ENCODE measurements around the gene HSD11B1.
A peak's percentile ranks its signal among the peaks of the same experiment; 100 is the strongest.

HSD11B1 gene

DNA sequence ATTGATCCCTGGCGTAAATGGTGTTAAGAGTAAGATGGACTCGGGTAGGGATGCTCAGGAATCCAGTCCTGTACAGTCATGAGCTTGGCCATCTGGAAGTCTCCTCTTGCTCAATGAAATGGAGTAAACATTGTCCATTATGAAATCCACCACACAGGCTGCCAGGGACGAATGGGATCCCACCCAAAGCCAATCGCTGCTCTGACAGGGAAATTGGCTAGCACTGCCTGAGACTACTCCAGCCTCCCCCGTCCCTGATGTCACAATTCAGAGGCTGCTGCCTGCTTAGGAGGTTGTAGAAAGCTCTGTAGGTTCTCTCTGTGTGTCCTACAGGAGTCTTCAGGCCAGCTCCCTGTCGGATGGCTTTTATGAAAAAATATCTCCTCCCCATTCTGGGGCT, at the start of gene HSD11B1:
HSD11B1 (plus strand) TSS at position 263 of the 400 bp plus-strand sequence; CDS start at position 360, 97 bp downstream.
- Histone ChIP-seq H3K27ac (ENCODE audit: low read depth in 2 of 2, low read length in 2 of 2) (peak within 1 kb of the TSS in 1 of 2 donors; percentile 20), H3K4me3 (ENCODE audit: low read length in 2 of 2) (no peak within 1 kb of the TSS), H3K9me3 (ENCODE audit: control insufficient read depth in 2 of 2, low read length in 2 of 2) (no peaks in the 10 kb centered on the region), H3K27me3 (ENCODE audit: control insufficient read depth in 2 of 2, insufficient read depth in 2 of 2, low read length in 2 of 2) (no peaks in the 10 kb centered on the region), H3K9ac (ENCODE audit: low read depth in 1 of 2, low read length in 2 of 2) (no peak within 1 kb of the TSS), H3K36me3 (ENCODE audit: control insufficient read depth in 2 of 2, insufficient read depth in 2 of 2, low read length in 2 of 2) (no peaks in the 10 kb centered on the region), H3K4me1 (ENCODE audit: control insufficient read depth in 2 of 2, insufficient read depth in 2 of 2, low read length in 2 of 2) (peaks cover 0 to 3% of the 10 kb centered on the region in 2 donors)

DNA sequence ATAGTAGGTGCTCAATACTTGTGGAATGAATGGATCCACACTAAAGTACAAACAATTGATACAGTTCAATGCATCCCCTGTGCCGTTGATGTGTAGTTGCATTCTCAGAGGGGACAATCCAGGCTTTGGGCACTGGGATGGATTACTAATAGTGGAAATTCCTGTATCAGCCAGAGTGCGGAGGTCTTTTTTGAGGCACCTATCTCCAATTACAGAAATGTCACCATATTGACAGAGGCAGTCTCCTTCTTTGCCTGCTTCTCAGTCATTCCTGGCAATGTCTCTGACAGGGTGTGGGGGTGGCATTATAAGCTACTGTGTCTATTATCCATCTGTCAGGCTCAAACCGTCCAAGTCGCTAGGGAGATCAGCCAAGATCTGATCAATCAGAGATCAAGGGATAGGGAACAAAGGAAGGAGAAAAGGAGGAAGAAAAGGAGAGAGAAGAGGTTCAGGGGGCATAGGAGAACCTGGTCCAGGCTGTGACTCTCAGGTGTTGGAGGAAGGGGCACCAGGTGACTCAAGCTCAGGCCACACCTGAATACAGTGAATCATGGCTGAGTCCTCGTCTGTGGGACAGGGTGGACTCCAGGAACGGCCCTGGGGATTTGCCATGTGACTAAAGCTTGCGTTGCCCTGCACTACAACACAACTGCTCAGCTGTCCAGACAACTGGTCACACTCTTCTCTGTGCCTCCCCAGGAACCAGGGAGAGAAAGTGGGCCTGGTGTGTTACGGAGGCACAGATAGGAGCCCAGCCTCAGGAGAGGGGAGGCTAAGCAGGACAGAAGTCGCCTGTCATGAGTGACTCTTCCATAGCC, 49.0 kb upstream of the HSD11B1 start:
- Histone ChIP-seq H3K27ac (ENCODE audit: low read depth in 2 of 2, low read length in 2 of 2) (peak overlapping the region in 1 of 2 donors; percentile 47), H3K36me3 (ENCODE audit: control insufficient read depth in 2 of 2, insufficient read depth in 2 of 2, low read length in 2 of 2) (no peaks in the 10 kb centered on the region), H3K4me1 (ENCODE audit: control insufficient read depth in 2 of 2, insufficient read depth in 2 of 2, low read length in 2 of 2) (peaks cover 31 to 49% of the 10 kb centered on the region in 2 donors), H3K4me3 (ENCODE audit: low read length in 2 of 2) (no peak overlapping the region), H3K27me3 (ENCODE audit: control insufficient read depth in 2 of 2, insufficient read depth in 2 of 2, low read length in 2 of 2) (no peaks in the 10 kb centered on the region), H3K9me3 (ENCODE audit: control insufficient read depth in 2 of 2, low read length in 2 of 2) (no peaks in the 10 kb centered on the region), H3K9ac (ENCODE audit: low read depth in 1 of 2, low read length in 2 of 2) (no peak overlapping the region)

DNA sequence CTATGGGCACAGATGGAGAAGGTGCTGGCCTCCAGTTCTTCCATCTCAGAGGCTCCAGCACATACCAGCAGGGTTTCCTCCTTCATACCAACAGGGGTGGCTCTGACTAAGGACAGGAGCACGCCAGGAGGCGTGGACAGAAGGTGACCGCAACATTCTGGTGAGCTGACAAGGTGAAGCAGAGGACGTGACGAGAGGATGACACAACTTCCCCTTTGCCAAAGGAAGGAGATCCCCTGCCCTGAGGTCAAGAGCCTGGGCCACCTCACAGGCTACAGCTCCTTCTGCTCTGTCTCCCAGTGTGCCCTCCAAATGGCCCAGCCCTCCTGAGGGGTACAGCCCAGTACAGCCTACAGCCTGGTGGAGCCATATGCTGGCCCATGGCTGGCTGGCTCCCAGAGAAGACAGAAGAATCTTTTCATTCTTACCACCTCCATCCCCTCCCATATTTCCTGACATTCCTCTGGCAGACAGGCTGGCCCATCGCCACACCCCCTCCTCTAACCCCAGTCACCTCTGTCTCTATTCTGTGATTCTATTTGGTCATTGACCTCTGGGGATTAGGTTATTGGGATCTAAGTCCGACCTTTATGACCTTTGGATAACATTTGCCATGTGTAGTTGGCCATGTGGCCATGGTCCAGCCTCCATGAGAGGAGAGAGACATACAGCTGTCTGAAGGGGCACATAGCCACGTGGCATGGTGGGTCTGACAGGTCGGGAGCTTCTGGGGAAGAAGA, 47.3 kb upstream of the HSD11B1 start:
- Histone ChIP-seq H3K9ac (ENCODE audit: low read depth in 1 of 2, low read length in 2 of 2) (no peak overlapping the region), H3K27ac (ENCODE audit: low read depth in 2 of 2, low read length in 2 of 2) (no peak overlapping the region), H3K9me3 (ENCODE audit: control insufficient read depth in 2 of 2, low read length in 2 of 2) (no peaks in the 10 kb centered on the region), H3K27me3 (ENCODE audit: control insufficient read depth in 2 of 2, insufficient read depth in 2 of 2, low read length in 2 of 2) (no peaks in the 10 kb centered on the region), H3K4me3 (ENCODE audit: low read length in 2 of 2) (no peak overlapping the region), H3K4me1 (ENCODE audit: control insufficient read depth in 2 of 2, insufficient read depth in 2 of 2, low read length in 2 of 2) (peaks cover 24 to 35% of the 10 kb centered on the region in 2 donors), H3K36me3 (ENCODE audit: control insufficient read depth in 2 of 2, insufficient read depth in 2 of 2, low read length in 2 of 2) (no peaks in the 10 kb centered on the region)

DNA sequence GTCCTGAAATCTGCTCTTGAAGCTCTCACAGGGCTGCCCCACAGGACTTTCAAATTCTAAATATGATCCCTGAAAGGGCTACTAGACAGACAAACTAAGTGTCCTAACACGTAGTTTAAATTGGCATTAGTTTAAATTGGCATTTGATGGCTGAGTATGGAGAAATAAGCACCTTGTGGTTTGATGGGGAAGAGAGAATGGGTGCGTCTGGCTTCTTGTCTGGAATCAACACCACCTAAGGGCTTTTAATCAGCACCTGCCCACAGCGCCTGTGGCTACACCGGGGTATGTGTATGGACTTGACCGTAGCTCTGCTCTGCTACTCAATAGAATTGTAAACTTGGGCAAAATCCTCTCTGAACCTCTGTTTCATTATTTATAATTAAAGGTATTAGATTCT, 46.7 kb upstream of the HSD11B1 start:
- no peaks in the 10 kb centered on the region for H3K27me3 ChIP-seq (ENCODE audit: control insufficient read depth in 2 of 2, insufficient read depth in 2 of 2, low read length in 2 of 2)
- no peaks in the 10 kb centered on the region for H3K9me3 ChIP-seq (ENCODE audit: control insufficient read depth in 2 of 2, low read length in 2 of 2)
- H3K36me3 ChIP-seq (ENCODE audit: control insufficient read depth in 2 of 2, insufficient read depth in 2 of 2, low read length in 2 of 2) = no peaks in the 10 kb centered on the region
- H3K27ac ChIP-seq (ENCODE audit: low read depth in 2 of 2, low read length in 2 of 2) = no peak overlapping the region
- H3K4me3 ChIP-seq (ENCODE audit: low read length in 2 of 2) = no peak overlapping the region
- H3K9ac ChIP-seq (ENCODE audit: low read depth in 1 of 2, low read length in 2 of 2) = no peak overlapping the region
- peaks cover 23 to 35% of the 10 kb centered on the region in 2 donors for H3K4me1 ChIP-seq (ENCODE audit: control insufficient read depth in 2 of 2, insufficient read depth in 2 of 2, low read length in 2 of 2)

DNA sequence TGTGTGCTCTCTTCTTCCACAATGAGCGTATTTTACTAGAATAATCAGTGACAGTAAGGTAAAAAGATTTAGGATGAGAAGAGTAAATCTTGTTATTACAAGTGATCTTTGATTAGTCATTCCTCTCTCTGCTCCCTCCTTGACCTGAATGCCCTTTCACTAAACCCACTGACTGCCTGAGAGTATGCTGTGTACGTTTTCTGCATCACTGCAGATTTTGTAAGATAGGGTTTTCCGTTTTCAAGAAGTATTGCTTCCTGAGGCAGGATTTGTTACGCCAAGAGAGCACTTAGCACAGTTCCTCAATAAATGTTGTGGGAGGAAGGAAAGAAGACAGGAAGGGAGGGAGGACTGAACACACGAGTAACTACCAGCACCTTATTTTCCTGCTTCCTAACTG, 44.7 kb upstream of the HSD11B1 start:
- no peaks in the 10 kb centered on the region for H3K27me3 ChIP-seq (ENCODE audit: control insufficient read depth in 2 of 2, insufficient read depth in 2 of 2, low read length in 2 of 2)
- no peaks in the 10 kb centered on the region for H3K9me3 ChIP-seq (ENCODE audit: control insufficient read depth in 2 of 2, low read length in 2 of 2)
- no peak overlapping the region for H3K27ac ChIP-seq (ENCODE audit: low read depth in 2 of 2, low read length in 2 of 2)
- no peak overlapping the region for H3K9ac ChIP-seq (ENCODE audit: low read depth in 1 of 2, low read length in 2 of 2)
- no peaks in the 10 kb centered on the region for H3K36me3 ChIP-seq (ENCODE audit: control insufficient read depth in 2 of 2, insufficient read depth in 2 of 2, low read length in 2 of 2)
- H3K4me3 ChIP-seq (ENCODE audit: low read length in 2 of 2) = no peak overlapping the region
- H3K4me1 ChIP-seq (ENCODE audit: control insufficient read depth in 2 of 2, insufficient read depth in 2 of 2, low read length in 2 of 2) = peaks cover 7 to 20% of the 10 kb centered on the region in 2 donors

DNA sequence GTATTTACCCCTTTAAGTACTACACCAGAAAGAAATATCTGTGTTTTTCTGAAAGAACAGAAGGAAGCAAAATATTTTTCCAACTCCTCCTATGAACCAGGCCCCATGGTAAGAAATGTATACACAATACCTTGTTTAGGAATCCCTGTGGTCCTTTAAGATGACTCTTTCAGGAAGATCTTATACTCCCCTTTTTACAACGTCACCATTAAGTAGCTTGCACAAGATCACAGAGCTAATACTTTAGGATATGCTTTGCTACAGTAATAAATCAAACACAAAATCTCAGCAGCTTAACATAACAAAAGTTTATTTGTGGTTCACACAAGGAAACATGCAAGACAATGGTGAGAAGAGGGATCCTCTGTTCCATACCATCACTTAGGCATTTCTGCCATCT, 43.6 kb upstream of the HSD11B1 start:
- Histone ChIP-seq H3K27ac (ENCODE audit: low read depth in 2 of 2, low read length in 2 of 2) (no peak overlapping the region), H3K36me3 (ENCODE audit: control insufficient read depth in 2 of 2, insufficient read depth in 2 of 2, low read length in 2 of 2) (no peaks in the 10 kb centered on the region), H3K4me3 (ENCODE audit: low read length in 2 of 2) (no peak overlapping the region), H3K9ac (ENCODE audit: low read depth in 1 of 2, low read length in 2 of 2) (no peak overlapping the region), H3K4me1 (ENCODE audit: control insufficient read depth in 2 of 2, insufficient read depth in 2 of 2, low read length in 2 of 2) (peaks cover 7 to 18% of the 10 kb centered on the region in 2 donors), H3K9me3 (ENCODE audit: control insufficient read depth in 2 of 2, low read length in 2 of 2) (no peaks in the 10 kb centered on the region), H3K27me3 (ENCODE audit: control insufficient read depth in 2 of 2, insufficient read depth in 2 of 2, low read length in 2 of 2) (no peaks in the 10 kb centered on the region)

DNA sequence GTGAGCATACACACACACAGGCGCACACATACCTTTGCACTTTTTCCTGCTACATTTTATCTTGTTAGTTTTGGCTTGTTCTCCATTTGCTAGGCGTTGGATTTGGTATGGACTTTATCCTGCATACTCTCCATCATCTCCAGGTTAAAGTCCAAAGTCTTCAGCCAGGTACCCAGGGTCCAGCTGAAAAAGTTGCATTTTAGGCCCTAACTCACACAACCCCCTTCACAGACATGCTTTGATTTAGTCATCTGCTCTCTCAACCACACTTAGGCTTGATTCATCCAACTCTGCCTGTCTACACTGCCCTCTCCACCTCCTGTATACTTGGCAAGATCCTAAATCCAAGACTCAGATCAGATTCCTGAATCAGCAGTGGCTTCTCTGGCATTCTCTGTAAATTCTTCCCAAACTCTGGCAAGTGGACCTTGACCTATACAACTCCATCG, 41.7 kb upstream of the HSD11B1 start:
- H3K36me3 ChIP-seq (ENCODE audit: control insufficient read depth in 2 of 2, insufficient read depth in 2 of 2, low read length in 2 of 2) = no peaks in the 10 kb centered on the region
- H3K4me3 ChIP-seq (ENCODE audit: low read length in 2 of 2) = no peak overlapping the region
- peaks cover 7 to 16% of the 10 kb centered on the region in 2 donors for H3K4me1 ChIP-seq (ENCODE audit: control insufficient read depth in 2 of 2, insufficient read depth in 2 of 2, low read length in 2 of 2)
- no peak overlapping the region for H3K27ac ChIP-seq (ENCODE audit: low read depth in 2 of 2, low read length in 2 of 2)
- H3K9me3 ChIP-seq (ENCODE audit: control insufficient read depth in 2 of 2, low read length in 2 of 2) = no peaks in the 10 kb centered on the region
- no peaks in the 10 kb centered on the region for H3K27me3 ChIP-seq (ENCODE audit: control insufficient read depth in 2 of 2, insufficient read depth in 2 of 2, low read length in 2 of 2)
- no peak overlapping the region for H3K9ac ChIP-seq (ENCODE audit: low read depth in 1 of 2, low read length in 2 of 2)

DNA sequence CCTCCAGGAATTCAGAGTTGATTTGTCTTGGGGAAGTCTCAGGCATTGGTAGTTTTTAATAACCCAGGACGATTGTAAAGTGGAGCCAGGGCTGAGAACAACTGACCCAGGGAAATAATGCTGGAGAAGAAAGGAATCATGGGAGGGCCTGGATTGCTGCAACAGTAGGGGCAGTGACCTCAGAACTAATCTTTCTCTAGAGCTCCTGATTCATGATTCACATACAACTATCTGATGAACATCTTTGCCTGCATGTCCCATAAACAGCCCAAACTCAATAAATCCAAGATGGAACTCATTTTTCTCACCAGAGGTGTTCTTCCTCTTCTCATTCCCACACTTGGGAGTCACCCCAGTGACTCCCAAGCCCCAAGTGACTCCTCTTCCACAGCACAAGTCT, 37.5 kb upstream of the HSD11B1 start:
- no peak overlapping the region for H3K4me3 ChIP-seq (ENCODE audit: low read length in 2 of 2)
- no peaks in the 10 kb centered on the region for H3K27me3 ChIP-seq (ENCODE audit: control insufficient read depth in 2 of 2, insufficient read depth in 2 of 2, low read length in 2 of 2)
- H3K9me3 ChIP-seq (ENCODE audit: control insufficient read depth in 2 of 2, low read length in 2 of 2) = peaks cover 0 to 3% of the 10 kb centered on the region in 2 donors
- H3K9ac ChIP-seq (ENCODE audit: low read depth in 1 of 2, low read length in 2 of 2) = no peak overlapping the region
- peaks cover 5 to 14% of the 10 kb centered on the region in 2 donors for H3K4me1 ChIP-seq (ENCODE audit: control insufficient read depth in 2 of 2, insufficient read depth in 2 of 2, low read length in 2 of 2)
- no peak overlapping the region for H3K27ac ChIP-seq (ENCODE audit: low read depth in 2 of 2, low read length in 2 of 2)
- H3K36me3 ChIP-seq (ENCODE audit: control insufficient read depth in 2 of 2, insufficient read depth in 2 of 2, low read length in 2 of 2) = no peaks in the 10 kb centered on the region

DNA sequence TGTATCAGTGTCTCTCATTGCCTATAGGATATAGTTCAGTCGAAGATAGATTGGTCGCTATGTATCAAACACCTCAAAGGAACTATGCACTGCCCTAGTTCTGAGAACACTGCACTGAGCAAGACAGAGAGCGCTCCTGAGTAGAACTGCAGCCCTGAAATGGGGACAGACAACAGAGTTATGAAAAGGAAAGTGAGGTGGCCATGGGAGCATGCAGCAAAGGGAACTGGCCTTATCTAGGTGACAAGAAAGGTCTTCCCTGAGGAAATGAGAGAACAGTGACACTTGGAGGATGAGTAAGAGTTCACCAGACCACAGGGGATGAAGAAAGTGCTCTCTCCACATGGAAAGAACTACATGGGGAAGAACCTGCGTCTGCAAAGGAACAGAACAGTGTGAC, 36.9 kb upstream of the HSD11B1 start:
- Histone ChIP-seq H3K9me3 (ENCODE audit: control insufficient read depth in 2 of 2, low read length in 2 of 2) (peaks cover 0 to 3% of the 10 kb centered on the region in 2 donors), H3K27me3 (ENCODE audit: control insufficient read depth in 2 of 2, insufficient read depth in 2 of 2, low read length in 2 of 2) (no peaks in the 10 kb centered on the region), H3K27ac (ENCODE audit: low read depth in 2 of 2, low read length in 2 of 2) (no peak overlapping the region), H3K36me3 (ENCODE audit: control insufficient read depth in 2 of 2, insufficient read depth in 2 of 2, low read length in 2 of 2) (no peaks in the 10 kb centered on the region), H3K4me1 (ENCODE audit: control insufficient read depth in 2 of 2, insufficient read depth in 2 of 2, low read length in 2 of 2) (peaks cover 2 to 9% of the 10 kb centered on the region in 2 donors), H3K4me3 (ENCODE audit: low read length in 2 of 2) (no peak overlapping the region), H3K9ac (ENCODE audit: low read depth in 1 of 2, low read length in 2 of 2) (no peak overlapping the region)

DNA sequence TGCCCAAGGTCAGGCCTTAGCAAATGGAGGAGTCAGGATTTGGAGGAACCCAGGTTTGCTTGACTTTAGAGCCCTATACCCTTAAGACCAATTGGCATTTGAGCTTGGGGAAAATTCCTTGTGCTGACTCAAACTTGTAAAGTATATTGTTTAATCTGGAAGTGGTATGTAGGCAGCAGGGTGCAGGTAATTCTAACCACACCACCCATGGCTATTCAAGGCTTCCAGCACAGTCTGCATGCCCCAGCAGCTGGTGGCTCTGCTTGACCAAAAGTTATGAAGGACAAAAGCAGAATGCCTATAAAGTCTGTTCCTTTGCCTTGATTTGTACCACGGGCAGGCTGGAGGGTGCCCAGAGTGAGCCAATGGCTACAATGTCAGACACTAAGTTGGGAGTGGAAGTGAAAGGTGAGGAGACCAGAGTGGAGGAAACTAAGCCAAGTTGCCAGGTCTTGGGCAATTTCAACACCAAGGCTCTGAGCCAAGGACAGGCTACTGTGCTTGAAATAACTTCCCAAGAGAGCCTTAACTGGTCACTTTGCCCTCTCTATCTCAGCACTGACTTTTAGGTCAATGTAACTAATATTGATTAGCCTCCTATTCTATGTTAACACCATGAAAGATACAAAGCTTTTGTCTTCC, 34.1 kb upstream of the HSD11B1 start:
- H3K27me3 ChIP-seq (ENCODE audit: control insufficient read depth in 2 of 2, insufficient read depth in 2 of 2, low read length in 2 of 2) = no peaks in the 10 kb centered on the region
- H3K9me3 ChIP-seq (ENCODE audit: control insufficient read depth in 2 of 2, low read length in 2 of 2) = peaks cover 0 to 3% of the 10 kb centered on the region in 2 donors
- H3K4me1 ChIP-seq (ENCODE audit: control insufficient read depth in 2 of 2, insufficient read depth in 2 of 2, low read length in 2 of 2) = peaks cover 7 to 21% of the 10 kb centered on the region in 2 donors
- H3K36me3 ChIP-seq (ENCODE audit: control insufficient read depth in 2 of 2, insufficient read depth in 2 of 2, low read length in 2 of 2) = no peaks in the 10 kb centered on the region
- no peak overlapping the region for H3K9ac ChIP-seq (ENCODE audit: low read depth in 1 of 2, low read length in 2 of 2)
- no peak overlapping the region for H3K4me3 ChIP-seq (ENCODE audit: low read length in 2 of 2)
- H3K27ac ChIP-seq (ENCODE audit: low read depth in 2 of 2, low read length in 2 of 2) = peak overlapping the region in 1 of 2 donors; percentile 18
